ENCODE results near the gene PTPRK. TPM values are rescaled to one million over a fixed set of nuclear protein-coding genes. Genes with fewer than 3 reads are reported as not detected.

PTPRK gene
- total and polyA plus RNA-seq, 10 of the 15 experiments (the other 5 are each of a cell fraction or from before 2014, with no cell fraction given): 0.23 to 1.9 (median 0.55) TPM

DNA sequence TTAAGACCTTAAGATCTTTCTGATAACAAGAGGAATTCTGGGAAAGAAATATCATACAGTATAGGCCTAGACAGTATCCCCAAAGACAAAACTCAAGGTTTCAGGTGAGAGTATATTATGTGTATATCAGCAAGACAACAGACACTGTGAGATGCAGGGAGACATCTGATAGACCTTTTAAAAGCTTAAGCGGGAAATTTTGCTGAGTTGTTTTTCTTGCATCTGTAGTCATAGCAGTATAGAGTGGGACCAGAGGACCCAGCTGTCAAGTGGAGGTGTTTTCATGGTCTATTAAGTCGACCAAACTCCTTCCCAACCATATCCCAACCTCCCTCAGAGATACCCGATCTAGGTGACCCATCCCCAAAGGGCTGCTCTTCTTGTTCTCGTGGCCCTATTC is 521.4 kb downstream of the PTPRK start (continued):
- TF ChIP-seq KAT2A (conservative IDR thresholded peaks at IDR 0.05; ENCODE audit: control insufficient read depth, low read depth, low read length) (no peak), EED (IDR thresholded peaks at IDR 0.05; ENCODE audit: low read depth) (no peak), EGR1 (IDR thresholded peaks at IDR 0.05; ENCODE audit: borderline replicate concordance in 1 of 2, low read depth in 2 of 2, low read length in 2 of 2) (no peak), KLF5 (IDR thresholded peaks at IDR 0.05; ENCODE audit: partially characterized antibody) (no peak), SREBF2 (IDR thresholded peaks at IDR 0.05; ENCODE audit: low read length) (no peak), FOXM1 (IDR thresholded peaks at IDR 0.05; ENCODE audit: low read depth, low read length) (no peak), KDM1A (IDR thresholded peaks at IDR 0.05; ENCODE audit: borderline replicate concordance) (no peak), NRF1 (conservative IDR thresholded peaks at IDR 0.05; ENCODE audit: low read depth, low read length) (no peak), CBX3 (IDR thresholded peaks at IDR 0.05; ENCODE audit: borderline replicate concordance, low read depth) (no peak), TCF7 (IDR thresholded peaks at IDR 0.05; ENCODE audit: borderline replicate concordance) (no peak)
- TF ChIP-seq, protein P1, sequence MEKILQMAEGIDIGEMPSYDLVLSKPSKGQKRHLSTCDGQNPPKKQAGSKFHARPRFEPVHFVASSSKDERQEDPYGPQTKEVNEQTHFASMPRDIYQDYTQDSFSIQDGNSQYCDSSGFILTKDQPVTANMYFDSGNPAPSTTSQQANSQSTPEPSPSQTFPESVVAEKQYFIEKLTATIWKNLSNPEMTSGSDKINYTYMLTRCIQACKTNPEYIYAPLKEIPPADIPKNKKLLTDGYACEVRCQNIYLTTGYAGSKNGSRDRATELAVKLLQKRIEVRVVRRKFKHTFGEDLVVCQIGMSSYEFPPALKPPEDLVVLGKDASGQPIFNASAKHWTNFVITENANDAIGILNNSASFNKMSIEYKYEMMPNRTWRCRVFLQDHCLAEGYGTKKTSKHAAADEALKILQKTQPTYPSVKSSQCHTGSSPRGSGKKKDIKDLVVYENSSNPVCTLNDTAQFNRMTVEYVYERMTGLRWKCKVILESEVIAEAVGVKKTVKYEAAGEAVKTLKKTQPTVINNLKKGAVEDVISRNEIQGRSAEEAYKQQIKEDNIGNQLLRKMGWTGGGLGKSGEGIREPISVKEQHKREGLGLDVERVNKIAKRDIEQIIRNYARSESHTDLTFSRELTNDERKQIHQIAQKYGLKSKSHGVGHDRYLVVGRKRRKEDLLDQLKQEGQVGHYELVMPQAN (conservative IDR thresholded peaks at IDR 0.05): no peak

DNA sequence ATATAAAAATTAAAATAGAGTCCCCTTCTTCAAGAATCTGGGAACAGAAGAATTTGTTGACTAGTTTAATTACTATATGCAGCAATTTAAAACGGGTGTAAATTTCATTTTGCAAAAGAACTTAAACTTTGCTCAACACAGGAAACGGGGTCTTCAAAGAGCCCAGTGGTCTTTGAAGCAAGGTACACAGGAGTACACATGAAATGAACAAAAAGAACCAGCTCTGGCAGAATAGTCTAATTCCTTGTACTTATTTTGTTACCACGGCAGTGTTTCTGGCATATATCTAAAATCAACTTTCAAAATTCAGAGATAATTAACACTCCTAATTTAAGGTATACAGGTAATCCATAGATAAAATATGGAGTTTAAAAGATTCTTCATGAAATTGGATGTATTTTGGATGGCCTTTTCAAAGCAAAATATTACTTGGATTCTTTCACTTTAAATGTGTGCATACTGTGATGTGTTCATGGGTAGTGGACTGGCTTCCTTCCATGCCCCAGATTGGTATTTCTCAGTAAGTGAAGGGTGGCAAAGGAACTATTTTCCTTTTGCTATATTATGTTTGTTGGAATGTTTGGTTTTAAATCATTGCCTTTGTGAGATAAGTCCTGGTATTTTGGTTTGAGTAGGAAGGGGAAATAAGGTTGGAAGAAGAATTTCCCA is 522.8 kb downstream of the PTPRK start:
- FAIRE-seq: no peak
- Histone ChIP-seq H3K4me3 (no peak overlapping the region), H3K9me3 (replicated peaks; ENCODE audit: control insufficient read depth, insufficient read depth, low read length) (no peaks in the 10 kb centered on the region), H3K9ac (ENCODE audit: control insufficient read depth, insufficient read depth, low read length) (no peak overlapping the region), H3K27me3 (replicated peaks in 1 of 2; ENCODE audit: control insufficient read depth in 2 of 2, insufficient read depth in 2 of 2, low read length in 1 of 2) (no peaks in the 10 kb centered on the region), H3K4me1 (ENCODE audit: control insufficient read depth, insufficient read depth, low read length) (no peaks in the 10 kb centered on the region), H4K20me1 (ENCODE audit: control insufficient read depth, insufficient read depth) (no peaks in the 10 kb centered on the region), H2AFZ (ENCODE audit: control insufficient read depth, low read depth, low read length) (no peak overlapping the region), H3K36me3 (ENCODE audit: control insufficient read depth in 2 of 2, insufficient read depth in 2 of 2, low read length in 1 of 2) (no peaks in the 10 kb centered on the region), H3K79me2 (ENCODE audit: control insufficient read depth, insufficient read depth, low read length) (no peaks in the 10 kb centered on the region), H3K4me2 (ENCODE audit: control insufficient read depth, insufficient read depth) (no peak overlapping the region), H3K27ac (ENCODE audit: control insufficient read depth, insufficient read depth) (no peak overlapping the region)
- BruUV-seq (replicated peaks): no TSS peak
- ATAC-seq: no peak
- no peak for DNase-seq (ENCODE audit: low read depth, low spot score)
- RAD21 ChIA-PET (ENCODE audit: unreplicated experiment): no interaction called here
- CTCF ChIA-PET: no interaction called here
- in situ Hi-C loops (cut with MboI) (no loop called here), intact Hi-C loops (cut with micrococcal nuclease; ENCODE audit: unreplicated experiment) (no loop called here)
- POLR2A ChIA-PET: no interaction called here
- WGBS (ENCODE audit: insufficient coverage, insufficient replicate concordance, low lambda C conversion rate, missing lambda C conversion rate): 3% methylated on average over 3 of the region's 3 CpGs
- SMC1A ChIA-PET (ENCODE audit: uncharacterized antibody, unreplicated experiment): no interaction called here
- TF ChIP-seq YBX1 (IDR thresholded peaks at IDR 0.05) (no peak), ZBED1 (IDR thresholded peaks at IDR 0.05; ENCODE audit: borderline replicate concordance) (no peak), SREBF2 (IDR thresholded peaks at IDR 0.05; ENCODE audit: low read length) (no peak), SP1 (IDR thresholded peaks at IDR 0.05; ENCODE audit: low read depth, low read length) (no peak), BCL3 (IDR thresholded peaks at IDR 0.05; ENCODE audit: borderline replicate concordance, insufficient read depth, low read depth, low read length, poor library complexity, severe bottlenecking) (no peak), CHD4 (IDR thresholded peaks at IDR 0.05) (no peak), ZSCAN29 (IDR thresholded peaks at IDR 0.05) (no peak)
- TF ChIP-seq, protein P2, sequence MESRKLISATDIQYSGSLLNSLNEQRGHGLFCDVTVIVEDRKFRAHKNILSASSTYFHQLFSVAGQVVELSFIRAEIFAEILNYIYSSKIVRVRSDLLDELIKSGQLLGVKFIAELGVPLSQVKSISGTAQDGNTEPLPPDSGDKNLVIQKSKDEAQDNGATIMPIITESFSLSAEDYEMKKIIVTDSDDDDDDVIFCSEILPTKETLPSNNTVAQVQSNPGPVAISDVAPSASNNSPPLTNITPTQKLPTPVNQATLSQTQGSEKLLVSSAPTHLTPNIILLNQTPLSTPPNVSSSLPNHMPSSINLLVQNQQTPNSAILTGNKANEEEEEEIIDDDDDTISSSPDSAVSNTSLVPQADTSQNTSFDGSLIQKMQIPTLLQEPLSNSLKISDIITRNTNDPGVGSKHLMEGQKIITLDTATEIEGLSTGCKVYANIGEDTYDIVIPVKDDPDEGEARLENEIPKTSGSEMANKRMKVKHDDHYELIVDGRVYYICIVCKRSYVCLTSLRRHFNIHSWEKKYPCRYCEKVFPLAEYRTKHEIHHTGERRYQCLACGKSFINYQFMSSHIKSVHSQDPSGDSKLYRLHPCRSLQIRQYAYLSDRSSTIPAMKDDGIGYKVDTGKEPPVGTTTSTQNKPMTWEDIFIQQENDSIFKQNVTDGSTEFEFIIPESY (IDR thresholded peaks at IDR 0.05): no peak

Measured in GM12878 (cell line).